Measurements from ENCODE around the gene APLN. TPM values are rescaled to one million over a fixed set of nuclear protein-coding genes. Genes with fewer than 3 reads are reported as not detected.

Gene APLN
- total RNA-seq, 1 donor = under 0.01 TPM

GRCh38 chrX:129597905-129598304, 56.9 kb downstream of the APLN start:
- no peak overlapping the region for H3K4me3 ChIP-seq (ENCODE audit: low read depth, low read length)
- no peak for DNase-seq (ENCODE audit: low read depth)
- TF ChIP-seq, protein P1, sequence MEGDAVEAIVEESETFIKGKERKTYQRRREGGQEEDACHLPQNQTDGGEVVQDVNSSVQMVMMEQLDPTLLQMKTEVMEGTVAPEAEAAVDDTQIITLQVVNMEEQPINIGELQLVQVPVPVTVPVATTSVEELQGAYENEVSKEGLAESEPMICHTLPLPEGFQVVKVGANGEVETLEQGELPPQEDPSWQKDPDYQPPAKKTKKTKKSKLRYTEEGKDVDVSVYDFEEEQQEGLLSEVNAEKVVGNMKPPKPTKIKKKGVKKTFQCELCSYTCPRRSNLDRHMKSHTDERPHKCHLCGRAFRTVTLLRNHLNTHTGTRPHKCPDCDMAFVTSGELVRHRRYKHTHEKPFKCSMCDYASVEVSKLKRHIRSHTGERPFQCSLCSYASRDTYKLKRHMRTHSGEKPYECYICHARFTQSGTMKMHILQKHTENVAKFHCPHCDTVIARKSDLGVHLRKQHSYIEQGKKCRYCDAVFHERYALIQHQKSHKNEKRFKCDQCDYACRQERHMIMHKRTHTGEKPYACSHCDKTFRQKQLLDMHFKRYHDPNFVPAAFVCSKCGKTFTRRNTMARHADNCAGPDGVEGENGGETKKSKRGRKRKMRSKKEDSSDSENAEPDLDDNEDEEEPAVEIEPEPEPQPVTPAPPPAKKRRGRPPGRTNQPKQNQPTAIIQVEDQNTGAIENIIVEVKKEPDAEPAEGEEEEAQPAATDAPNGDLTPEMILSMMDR (IDR thresholded peaks at IDR 0.05; ENCODE audit: insufficient read depth, low read depth, low read length) = no peak

DNA sequence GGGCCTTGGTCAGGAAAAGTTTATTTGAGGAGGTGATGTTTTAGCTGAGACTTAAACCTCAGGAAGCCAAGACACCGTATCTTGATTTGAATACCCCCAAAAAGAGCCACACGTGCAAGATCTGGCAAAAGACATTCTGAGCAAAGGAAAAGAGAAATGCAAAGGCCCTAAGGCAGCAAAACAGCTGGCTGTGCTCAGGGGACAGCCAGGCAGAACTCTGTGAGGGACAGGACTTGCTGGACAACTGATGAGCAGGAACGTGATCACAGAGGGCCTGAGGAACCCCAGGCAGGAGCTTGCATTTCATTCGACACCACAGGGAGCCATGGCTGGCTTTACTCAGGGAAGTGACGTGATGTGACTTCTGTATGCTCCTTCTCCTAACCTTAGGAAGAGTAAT, 58.7 kb downstream of the APLN start:
- TF ChIP-seq, protein P1 (IDR thresholded peaks at IDR 0.05; ENCODE audit: insufficient read depth, low read depth, low read length) = no peak
- no peak overlapping the region for H3K4me3 ChIP-seq (ENCODE audit: low read depth, low read length)
- no peak for DNase-seq (ENCODE audit: low read depth)

Other genes starting within 250 kb of the APLN start
- gene SMARCA1, start 131.5 kb downstream of the APLN start, total RNA-seq = 64.7 and 93.3 TPM in 2 replicates
- 17.7 and 24.6 TPM in 2 replicates for gene OCRL, start 114.7 kb downstream of the APLN start, total RNA-seq
- gene XPNPEP2, start 84.0 kb upstream of the APLN start, total RNA-seq = under 0.01 TPM in 1 of 2 replicates, not detected in the other
- gene SASH3, start 125.0 kb upstream of the APLN start, total RNA-seq = not detected in 2 replicates
- 15.8 and 22.0 TPM in 2 replicates for gene ZDHHC9, start 188.9 kb upstream of the APLN start, total RNA-seq